GM04503 (cell line): ENCODE measurements around the gene ACSL3.
"Not testable (repeated sequence)": the region's sequence is repeated elsewhere in the genome, so short reads cannot be mapped to it uniquely, and the experiment has no call there.

Experiments used
- DNase-seq: peaks from one replicate; pipeline ENCODE4 v3.0.0-alpha.2; 2012; ENCODE audit warnings: low read depth

The ACSL3 gene

GRCh38 chr2:222851956-222852617 lies 8.7 kb upstream of the ACSL3 start:
- DNase-seq = no peak

- no peak for DNase-seq
Observed at GRCh38 chr2:222854773-222855700, 5.8 kb upstream of the ACSL3 start.

GRCh38 chr2:222859786-222860612 lies 837 bp upstream of the ACSL3 start:
- peak; percentile 34 for DNase-seq

- DNase-seq = no peak
Observed at GRCh38 chr2:222861411-222862105, 722 bp downstream of the ACSL3 start.

- DNase-seq = peak; percentile 28
Observed at GRCh38 chr2:222862106-222862908, 1.5 kb downstream of the ACSL3 start.

- no peak for DNase-seq
Observed at GRCh38 chr2:222862909-222863544, 2.2 kb downstream of the ACSL3 start.

GRCh38 chr2:222864296-222864695 lies 3.5 kb downstream of the ACSL3 start:
- no peak for DNase-seq

- DNase-seq = no peak
Observed at GRCh38 chr2:222865301-222865700, 4.5 kb downstream of the ACSL3 start.

GRCh38 chr2:222866358-222866960 lies 5.6 kb downstream of the ACSL3 start:
- no peak for DNase-seq

GRCh38 chr2:222868560-222869251 lies 7.9 kb downstream of the ACSL3 start:
- not testable (repeated sequence) for DNase-seq

GRCh38 chr2:222869252-222869560 lies 8.4 kb downstream of the ACSL3 start:
- DNase-seq = no peak

- DNase-seq = no peak
Observed at GRCh38 chr2:222871291-222871690, 10.5 kb downstream of the ACSL3 start.

- no peak for DNase-seq
Observed at GRCh38 chr2:222872551-222872950, 11.7 kb downstream of the ACSL3 start.

- DNase-seq = no peak
Observed at GRCh38 chr2:222875482-222875881, 14.6 kb downstream of the ACSL3 start.

- DNase-seq = no peak
Observed at GRCh38 chr2:222876947-222877346, 16.1 kb downstream of the ACSL3 start.

GRCh38 chr2:222877556-222878300 lies 16.9 kb downstream of the ACSL3 start:
- DNase-seq = no peak

GRCh38 chr2:222878301-222878876 lies 17.6 kb downstream of the ACSL3 start:
- DNase-seq = no peak

- DNase-seq = no peak
Observed at GRCh38 chr2:222878877-222879603, 18.2 kb downstream of the ACSL3 start.
